ENCODE data around the gene OBP2A. TPM values are rescaled to one million over a fixed set of nuclear protein-coding genes. Genes with fewer than 3 reads are reported as not detected.

Gene OBP2A
- total RNA-seq, 2 donors from 2014 or later, result 19.7 TPM; not detected in 1

- Histone ChIP-seq H3K36me3 (no peaks in the 10 kb centered on the region), H3K4me3 (no peak overlapping the region), H3K9me3 (no peaks in the 10 kb centered on the region), H3K4me1 (replicated peaks) (no peaks in the 10 kb centered on the region), H3K27me3 (replicated peaks; ENCODE audit: insufficient read depth) (no peaks in the 10 kb centered on the region), H3K27ac (no peak overlapping the region)
- intact Hi-C loops (cut with DNase I), result no loop called here
- WGBS, result 89% methylated on average over 14 of the region's 14 CpGs
- DNase-seq (ENCODE audit: low spot score), result no peak
- no peak for TF ChIP-seq CTCF (IDR thresholded peaks at IDR 0.05)
- no peak for TF ChIP-seq POLR2AphosphoS5 (IDR thresholded peaks at IDR 0.05)
- TF ChIP-seq POLR2A (IDR thresholded peaks at IDR 0.05), result no peak
Measured at GRCh38 chr9:135582541-135582940, 36.6 kb downstream of the OBP2A start.

- no peaks in the 10 kb centered on the region for H3K4me1 ChIP-seq (replicated peaks)
- intact Hi-C loops (cut with DNase I), result no loop called here
- no peaks in the 10 kb centered on the region for H3K27me3 ChIP-seq (replicated peaks; ENCODE audit: insufficient read depth)
- TF ChIP-seq POLR2A (IDR thresholded peaks at IDR 0.05) (no peak), POLR2AphosphoS5 (IDR thresholded peaks at IDR 0.05) (no peak), CTCF (IDR thresholded peaks at IDR 0.05) (no peak)
- H3K27ac ChIP-seq, result no peak overlapping the region
- DNase-seq (ENCODE audit: low spot score), result no peak
- 75% methylated on average over 19 of the region's 19 CpGs for WGBS
- H3K9me3 ChIP-seq, result no peaks in the 10 kb centered on the region
- no peak overlapping the region for H3K4me3 ChIP-seq
- no peaks in the 10 kb centered on the region for H3K36me3 ChIP-seq
Measured at GRCh38 chr9:135582966-135583687, 37.2 kb downstream of the OBP2A start.

DNA sequence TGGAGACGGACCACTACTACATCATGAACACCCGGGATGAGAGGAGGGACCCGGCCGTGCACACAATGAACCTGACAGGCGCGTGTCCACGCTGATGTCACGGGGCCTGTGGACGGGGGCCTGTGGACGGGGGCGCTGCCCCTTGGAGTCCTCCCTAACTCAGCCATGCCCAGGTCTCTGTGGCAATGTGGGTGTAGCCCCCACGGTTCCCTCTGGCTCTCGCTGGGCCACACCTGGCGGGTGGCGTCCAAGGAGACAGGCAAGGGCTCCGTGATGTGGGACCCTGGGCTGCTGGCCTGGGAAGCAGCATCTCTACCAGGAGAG lies 37.7 kb downstream of the OBP2A start:
- WGBS, result 88% methylated on average over 16 of the region's 16 CpGs

DNA sequence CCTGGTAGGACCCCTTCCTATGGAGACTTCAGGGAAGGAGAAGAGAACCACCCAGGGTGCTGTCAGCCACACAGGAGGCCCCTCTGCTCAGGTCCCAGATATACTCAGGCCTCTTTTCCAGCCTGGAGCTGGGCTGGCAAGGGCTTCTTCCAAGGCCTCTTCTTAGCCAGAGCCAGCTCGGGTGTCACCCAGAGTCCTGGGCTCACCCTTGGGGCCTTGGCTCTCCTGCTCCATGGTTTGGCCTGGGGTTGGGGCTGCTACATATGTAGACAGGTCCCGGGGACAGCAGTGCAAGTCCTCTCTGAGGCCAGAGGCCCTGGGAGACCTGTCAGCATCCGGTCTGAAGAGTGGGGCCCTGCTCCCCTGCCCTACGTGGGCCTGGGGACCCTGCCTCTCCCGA lies 38.4 kb downstream of the OBP2A start:
- intact Hi-C loops (cut with DNase I), result no loop called here
- Histone ChIP-seq H3K4me3 (no peak overlapping the region), H3K36me3 (no peaks in the 10 kb centered on the region), H3K9me3 (no peaks in the 10 kb centered on the region), H3K27ac (no peak overlapping the region), H3K4me1 (replicated peaks) (no peaks in the 10 kb centered on the region), H3K27me3 (replicated peaks; ENCODE audit: insufficient read depth) (no peaks in the 10 kb centered on the region)
- WGBS, result 68% methylated on average over 5 of the region's 5 CpGs
- DNase-seq (ENCODE audit: low spot score), result no peak
- TF ChIP-seq CTCF (IDR thresholded peaks at IDR 0.05), result no peak
- TF ChIP-seq POLR2AphosphoS5 (IDR thresholded peaks at IDR 0.05), result no peak
- no peak for TF ChIP-seq POLR2A (IDR thresholded peaks at IDR 0.05)

More for the DNA sequence above, 37.7 kb downstream of the OBP2A start:
- no peaks in the 10 kb centered on the region for H3K9me3 ChIP-seq
- intact Hi-C loops (cut with DNase I), result no loop called here
- DNase-seq (ENCODE audit: low spot score), result no peak
- no peak overlapping the region for H3K4me3 ChIP-seq
- no peak overlapping the region for H3K27ac ChIP-seq
- no peaks in the 10 kb centered on the region for H3K4me1 ChIP-seq (replicated peaks)
- TF ChIP-seq CTCF (IDR thresholded peaks at IDR 0.05) (no peak), POLR2A (IDR thresholded peaks at IDR 0.05) (no peak), POLR2AphosphoS5 (IDR thresholded peaks at IDR 0.05) (no peak)
- no peaks in the 10 kb centered on the region for H3K36me3 ChIP-seq
- H3K27me3 ChIP-seq (replicated peaks; ENCODE audit: insufficient read depth), result no peaks in the 10 kb centered on the region

GRCh38 chr9:135584934-135585333 lies 39.0 kb downstream of the OBP2A start:
- DNase-seq (ENCODE audit: low spot score), result no peak
- no peaks in the 10 kb centered on the region for H3K27me3 ChIP-seq (replicated peaks; ENCODE audit: insufficient read depth)
- TF ChIP-seq POLR2AphosphoS5 (IDR thresholded peaks at IDR 0.05) (no peak), POLR2A (IDR thresholded peaks at IDR 0.05) (no peak), CTCF (IDR thresholded peaks at IDR 0.05) (no peak)
- H3K27ac ChIP-seq, result no peak overlapping the region
- H3K4me3 ChIP-seq, result no peak overlapping the region
- no peaks in the 10 kb centered on the region for H3K9me3 ChIP-seq
- intact Hi-C loops (cut with DNase I), result no loop called here
- 79% methylated on average over 16 of the region's 16 CpGs for WGBS
- H3K4me1 ChIP-seq (replicated peaks), result no peaks in the 10 kb centered on the region
- no peaks in the 10 kb centered on the region for H3K36me3 ChIP-seq
